H9 (cell line): ENCODE results near the gene CD19. TPM values are rescaled to one million over a fixed set of nuclear protein-coding genes. Genes with fewer than 3 reads are reported as not detected.

ENCODE experiments used
- DNase-seq: peaks from one replicate; pipeline ENCODE4 v3.0.0-alpha.2; 2017
- H2AFZ ChIP-seq: one replicate; pipeline ENCODE4 v1.6.1; 2013; ENCODE audit warnings: mild to moderate bottlenecking, low read length, control low read depth, moderate library complexity
- H2AK5ac ChIP-seq: 2 replicates; pipeline ENCODE4 v1.6.1; 2013; ENCODE audit warnings: low read length, control low read depth, mixed read lengths; ENCODE audit not compliant: insufficient read length
- H2BK120ac ChIP-seq: one replicate; pipeline ENCODE4 v1.6.1; 2013; ENCODE audit warnings: low read depth, mild to moderate bottlenecking, low read length, control low read depth, inconsistent platforms; ENCODE audit not compliant: poor library complexity, severe bottlenecking
- H2BK12ac ChIP-seq: 2 replicates; pipeline ENCODE4 v1.6.1; 2013; ENCODE audit warnings: low read length, control low read depth, mixed read lengths, low read depth; ENCODE audit not compliant: insufficient read length
- H2BK15ac ChIP-seq: 2 replicates; pipeline ENCODE4 v1.6.1; 2013; ENCODE audit warnings: low read depth, low read length, control low read depth
- H2BK20ac ChIP-seq: one replicate; pipeline ENCODE4 v1.6.1; 2013; ENCODE audit warnings: low read depth, mild to moderate bottlenecking, low read length, control low read depth, inconsistent platforms; ENCODE audit not compliant: poor library complexity, severe bottlenecking
- H2BK5ac ChIP-seq: 2 replicates; pipeline ENCODE4 v1.6.1; 2013; ENCODE audit warnings: low read length, control low read depth, mixed read lengths; ENCODE audit not compliant: insufficient read length
- H3K14ac ChIP-seq: 2 replicates; pipeline ENCODE4 v1.6.1; 2013; ENCODE audit warnings: low read length, control low read depth; ENCODE audit not compliant: insufficient read depth
- H3K18ac ChIP-seq: 2 replicates; pipeline ENCODE4 v1.6.1; 2013; ENCODE audit warnings: low read depth, mild to moderate bottlenecking, mixed read lengths, low read length, control low read depth; ENCODE audit not compliant: insufficient read length
- H3K23ac ChIP-seq: 2 replicates; pipeline ENCODE4 v1.6.1; 2013; ENCODE audit warnings: low read length, control low read depth, mixed read lengths, low read depth; ENCODE audit not compliant: insufficient read length
- H3K23me2 ChIP-seq: 2 replicates; pipeline ENCODE4 v1.6.1; 2013; ENCODE audit warnings: low read depth, mild to moderate bottlenecking, mixed read lengths, low read length, control low read depth; ENCODE audit not compliant: insufficient read length, poor library complexity, severe bottlenecking
- H3K27ac ChIP-seq: 2 replicates; pipeline ENCODE4 v1.5.1; 2013; ENCODE audit warnings: low read length, control low read depth, mixed read lengths, low read depth; ENCODE audit not compliant: insufficient read length
- H3K27me3 ChIP-seq: 2 replicates; pipeline ENCODE4 v1.6.1; 2013; ENCODE audit warnings: low read length, control low read depth, inconsistent platforms; ENCODE audit not compliant: insufficient read depth
- H3K4ac ChIP-seq: 2 replicates; pipeline ENCODE4 v1.6.1; 2013; ENCODE audit warnings: low read depth, mild to moderate bottlenecking, control low read depth, inconsistent platforms, low read length, moderate library complexity
- H3K4me1 ChIP-seq: 2 replicates; pipeline ENCODE4 v1.6.1; 2013; ENCODE audit warnings: low read length, control low read depth, inconsistent platforms; ENCODE audit not compliant: insufficient read depth
- H3K4me2 ChIP-seq: 2 replicates; pipeline ENCODE4 v1.6.1; 2013; ENCODE audit warnings: low read length, control low read depth, mixed read lengths; ENCODE audit not compliant: insufficient read length, insufficient read depth
- H3K56ac ChIP-seq: 2 replicates; pipeline ENCODE4 v1.6.1; 2013; ENCODE audit warnings: low read depth, mild to moderate bottlenecking, mixed read lengths, low read length, control low read depth; ENCODE audit not compliant: insufficient read length
- H3K79me1 ChIP-seq: 2 replicates; pipeline ENCODE4 v1.6.1; 2013; ENCODE audit warnings: low read depth, mild to moderate bottlenecking, moderate library complexity, low read length, control low read depth, inconsistent platforms; ENCODE audit not compliant: insufficient read depth, poor library complexity, severe bottlenecking
- H3K79me2 ChIP-seq: 2 replicates; pipeline ENCODE4 v1.6.1; 2013; ENCODE audit warnings: low read length, control low read depth, inconsistent platforms; ENCODE audit not compliant: insufficient read depth
- H3K9ac ChIP-seq: 2 replicates; pipeline ENCODE4 v1.6.1; 2013; ENCODE audit warnings: low read length, control low read depth, mixed read lengths; ENCODE audit not compliant: insufficient read length; ENCODE audit errors: extremely low read depth
- H3K9me3 ChIP-seq: one replicate; pipeline ENCODE4 v1.6.1; 2013; ENCODE audit warnings: low read depth, low read length, inconsistent platforms; ENCODE audit not compliant: control insufficient read depth
- H3T11ph ChIP-seq: one replicate; pipeline ENCODE4 v1.6.1; 2013; ENCODE audit warnings: mild to moderate bottlenecking, low read length, control low read depth, inconsistent platforms
- H4K20me1 ChIP-seq: one replicate; pipeline ENCODE4 v1.6.1; 2013; ENCODE audit not compliant: control insufficient read depth, insufficient read length, insufficient read depth
- H4K5ac ChIP-seq: 2 replicates; pipeline ENCODE4 v1.6.1; 2013; ENCODE audit warnings: low read depth, mild to moderate bottlenecking, mixed read lengths, low read length, control low read depth; ENCODE audit not compliant: insufficient read length
- H4K8ac ChIP-seq: replicated peaks from 2 replicates; pipeline ENCODE4 v1.6.1; 2013; ENCODE audit warnings: low read length, control low read depth, mixed read lengths, low read depth; ENCODE audit not compliant: insufficient read length
- H4K91ac ChIP-seq: 2 replicates; pipeline ENCODE4 v1.6.1; 2013; ENCODE audit warnings: low read depth, mild to moderate bottlenecking, moderate library complexity, mixed read lengths, low read length, control low read depth; ENCODE audit not compliant: insufficient read length
- H3K27ac Mint-ChIP-seq, 3 experiments: 2 replicates in 2 of 3; 3 replicates in 1 of 3; pipeline ENCODE4 v1.8.0; 2020 to 2021; ENCODE audit warnings: mixed read lengths in 3 of 3, mild to moderate bottlenecking in 1 of 3, moderate library complexity in 1 of 3
- H3K27me3 Mint-ChIP-seq: 2 replicates; pipeline ENCODE4 v1.8.0; 2021; ENCODE audit warnings: low read depth, mild to moderate bottlenecking, moderate library complexity, mixed read lengths
- H3K36me3 Mint-ChIP-seq, 3 experiments: 2 replicates in 2 of 3; 3 replicates in 1 of 3; pipeline ENCODE4 v1.8.0; 2020 to 2021; ENCODE audit warnings: low read depth in 3 of 3, mixed read lengths in 3 of 3; ENCODE audit not compliant: insufficient read depth in 1 of 3
- H3K4me1 Mint-ChIP-seq, 2 experiments: 2 replicates each; pipeline ENCODE4 v1.8.0; 2020; ENCODE audit warnings: mixed read lengths in 2 of 2
- H3K4me3 Mint-ChIP-seq, 2 experiments: 2 replicates in 1 of 2; 3 replicates in 1 of 2; pipeline ENCODE4 v1.8.0; 2020 to 2021; ENCODE audit warnings: mild to moderate bottlenecking in 2 of 2, mixed read lengths in 2 of 2, moderate library complexity in 1 of 2
- H3K9me3 Mint-ChIP-seq, 2 experiments: 2 replicates in 1 of 2; 3 replicates in 1 of 2; pipeline ENCODE4 v1.8.0; 2020; ENCODE audit warnings: mild to moderate bottlenecking in 2 of 2, mixed read lengths in 2 of 2, moderate library complexity in 1 of 2
- CTCF ChIP-seq: fragments of 200-600 bp; sonication (generic); conservative IDR thresholded peaks from 3 replicates; pipeline ENCODE4 v1.8.0; 2021; ENCODE audit warnings: antibody characterized with exemption, mild to moderate bottlenecking
- WGBS: extraction: QIAGEN DNeasy Blood & Tissue Kit; methylation state at CpG from one replicate; pipeline ENCODE4 v1.1.7; 2013; ENCODE audit warnings: missing lambda C conversion rate, low lambda C conversion rate, mixed read lengths; ENCODE audit not compliant: insufficient read length; ENCODE audit errors: extremely low coverage; 5-methylcytosine and 5-hydroxymethylcytosine counted together
- total RNA-seq: library from RNA; stranded (reverse); gene quantifications from 2 replicates; pipeline ENCODE4 v1.2.1, GENCODE V29; 2021

The CD19 gene
- total RNA-seq, 1 experiment from 2014 or later: 0.50 TPM

DNA sequence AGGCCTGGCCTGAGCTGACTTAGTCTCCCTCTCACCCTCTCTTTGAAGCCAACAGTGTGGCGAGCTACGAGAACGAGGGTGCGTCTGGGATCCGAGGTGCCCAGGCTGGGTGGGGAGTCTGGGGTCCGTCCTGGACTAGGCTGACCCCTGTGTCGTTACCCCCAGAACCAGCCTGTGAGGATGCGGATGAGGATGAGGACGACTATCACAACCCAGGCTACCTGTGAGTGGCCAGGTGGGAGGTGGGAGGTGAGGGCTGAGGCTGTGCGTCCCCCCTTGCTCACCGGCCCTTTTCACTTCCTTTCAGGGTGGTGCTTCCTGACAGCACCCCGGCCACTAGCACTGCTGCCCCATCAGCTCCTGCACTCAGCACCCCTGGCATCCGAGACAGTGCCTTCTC, 54.7 kb downstream of the CD19 start:
- no peak overlapping the region for H2BK120ac ChIP-seq
- Mint-ChIP-seq H3K36me3 (peaks cover 10 to 26% (median 25%) of the 10 kb centered on the region in 3 experiments), H3K27ac (no peak overlapping the region), H3K4me3 (no peak overlapping the region), H3K9me3 (peaks cover 4 to 6% of the 10 kb centered on the region in 2 experiments; a peak in 3 of 5 replicates), H3K27me3 (no peaks in the 10 kb centered on the region), H3K4me1 (no peaks in the 10 kb centered on the region)
- no peak overlapping the region for H2BK15ac ChIP-seq
- no peak overlapping the region for H2BK20ac ChIP-seq
- H3T11ph ChIP-seq: no peak overlapping the region
- no peak overlapping the region for H3K18ac ChIP-seq
- H3K4me1 ChIP-seq: no peaks in the 10 kb centered on the region
- H2BK5ac ChIP-seq: no peak overlapping the region
- no peaks in the 10 kb centered on the region for H4K20me1 ChIP-seq
- H3K4me2 ChIP-seq: no peak overlapping the region
- H3K27ac ChIP-seq: no peak overlapping the region
- no peaks in the 10 kb centered on the region for H3K23me2 ChIP-seq
- no peaks in the 10 kb centered on the region for H3K27me3 ChIP-seq
- no peak overlapping the region for H4K8ac ChIP-seq
- no peak overlapping the region for H3K56ac ChIP-seq
- H3K79me2 ChIP-seq: no peaks in the 10 kb centered on the region
- H3K4ac ChIP-seq: no peak overlapping the region
- H3K79me1 ChIP-seq: no peaks in the 10 kb centered on the region
- H3K9ac ChIP-seq: no peak overlapping the region
- no peak overlapping the region for H2AFZ ChIP-seq
- no peak for TF ChIP-seq CTCF
- H3K23ac ChIP-seq: no peak overlapping the region
- WGBS: no CpG with 5 or more reads among the region's 13 CpGs
- no peak overlapping the region for H4K91ac ChIP-seq
- H3K14ac ChIP-seq: no peak overlapping the region
- H4K5ac ChIP-seq: no peak overlapping the region
- no peak overlapping the region for H2AK5ac ChIP-seq
- no peak for DNase-seq
- H2BK12ac ChIP-seq: no peak overlapping the region
- no peaks in the 10 kb centered on the region for H3K9me3 ChIP-seq
